Left cardiac atrium (tissue), 4 donors: ENCODE data around the gene NLRP1. TPM values are rescaled to one million over a fixed set of nuclear protein-coding genes. Genes with fewer than 3 reads are reported as not detected.

Source experiments
- ATAC-seq, 2 donors: fragments of 200-7000 bp; cut with Tn5 transposase; one replicate each; pipeline ENCODE4 v1.9.1; 2020; ENCODE audit warnings: mild to moderate bottlenecking in 2 of 2, moderate library complexity in 2 of 2
- DNase-seq: peaks from one replicate; pipeline ENCODE4 v3.0.0-alpha.2; 2020
- intact Hi-C, 2 donors: fragments of 100-400 bp; cut with DNase I; formaldehyde crosslinking; loops; one replicate each; pipeline versions ENCODE4 v1.14.1 to v1.15.1; 2022 to 2023
- total RNA-seq, 2 donors: library from RNA; stranded (reverse); fragmentation: NEBNext Ultra II Directional; extraction: Animal tissue kit (Norgen Biotek cat#: 25700); gene quantifications; one replicate each; pipeline ENCODE4 v1.2.1, GENCODE V29; 2021
- donor health status: DM: no; HTN: yes; CAD: no.
- donor health status: DM: no; HTN: yes; CAD: no; lungs with severe emphysema.
- donor health status: DM: yes; HTN: yes; CAD: no.
- donor health status: Dilated cardiomyopathy.

NLRP1 gene
- total RNA-seq, 2 donors from 2014 or later = 10.4 to 10.5 TPM

DNA sequence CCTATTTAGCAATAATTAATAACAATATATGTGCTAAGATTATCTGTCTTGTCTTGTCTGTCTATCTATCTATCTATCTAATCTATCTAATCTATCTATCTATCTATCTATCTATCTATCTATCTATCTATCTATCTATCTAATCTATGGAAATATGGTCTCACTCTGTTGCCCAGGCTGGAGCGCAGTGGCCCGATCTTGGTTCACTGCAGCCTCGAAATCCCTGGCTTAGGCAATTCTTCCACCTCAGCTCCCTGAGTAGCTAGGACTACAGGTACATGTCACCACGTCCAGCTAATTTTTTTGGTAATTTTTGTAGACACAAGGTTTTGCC lies 53.3 kb downstream of the NLRP1 start:
- intact Hi-C loops = no loop called here
- no peak for DNase-seq
- ATAC-seq = no peak

DNA sequence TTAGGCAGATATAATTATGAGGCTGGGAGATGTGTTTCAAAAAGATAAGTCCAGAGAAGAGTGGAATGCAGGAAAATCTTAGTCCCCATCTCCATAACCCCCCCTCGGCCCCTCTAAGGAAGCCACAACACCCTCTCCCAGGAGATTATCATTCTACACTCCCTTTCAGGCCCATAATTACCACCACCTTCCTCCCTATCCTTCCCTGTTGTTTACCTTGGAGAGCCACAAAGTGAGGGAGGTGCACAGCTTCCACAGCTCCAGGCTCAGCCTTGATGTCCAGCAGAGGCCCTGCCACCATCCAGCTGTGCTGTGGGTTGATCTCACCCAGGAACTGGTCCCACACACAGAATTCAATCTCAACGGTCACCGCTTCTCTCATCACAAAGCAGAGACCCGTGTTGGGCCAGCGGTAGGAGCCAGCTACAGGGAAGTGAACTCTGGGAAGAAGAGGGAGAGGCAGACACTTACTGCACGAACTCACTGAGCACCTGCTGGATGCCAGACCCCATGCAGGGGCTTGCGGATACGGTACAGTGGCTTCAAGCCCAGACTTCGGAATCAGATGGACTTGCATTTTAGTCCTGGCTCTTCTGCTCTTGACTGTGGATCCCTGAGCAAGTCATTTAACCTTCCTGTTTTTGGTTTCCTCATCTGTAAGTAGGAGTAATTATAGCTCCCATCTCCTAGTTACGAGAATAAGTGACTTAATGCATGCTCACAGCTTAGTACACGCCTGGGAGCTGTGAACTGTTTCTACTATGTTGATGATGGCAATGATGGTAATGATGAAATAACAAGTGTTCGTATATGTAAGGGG lies 53.8 kb downstream of the NLRP1 start:
- ATAC-seq (no peak), DNase-seq (no peak)
- intact Hi-C loops = no loop called here

DNA sequence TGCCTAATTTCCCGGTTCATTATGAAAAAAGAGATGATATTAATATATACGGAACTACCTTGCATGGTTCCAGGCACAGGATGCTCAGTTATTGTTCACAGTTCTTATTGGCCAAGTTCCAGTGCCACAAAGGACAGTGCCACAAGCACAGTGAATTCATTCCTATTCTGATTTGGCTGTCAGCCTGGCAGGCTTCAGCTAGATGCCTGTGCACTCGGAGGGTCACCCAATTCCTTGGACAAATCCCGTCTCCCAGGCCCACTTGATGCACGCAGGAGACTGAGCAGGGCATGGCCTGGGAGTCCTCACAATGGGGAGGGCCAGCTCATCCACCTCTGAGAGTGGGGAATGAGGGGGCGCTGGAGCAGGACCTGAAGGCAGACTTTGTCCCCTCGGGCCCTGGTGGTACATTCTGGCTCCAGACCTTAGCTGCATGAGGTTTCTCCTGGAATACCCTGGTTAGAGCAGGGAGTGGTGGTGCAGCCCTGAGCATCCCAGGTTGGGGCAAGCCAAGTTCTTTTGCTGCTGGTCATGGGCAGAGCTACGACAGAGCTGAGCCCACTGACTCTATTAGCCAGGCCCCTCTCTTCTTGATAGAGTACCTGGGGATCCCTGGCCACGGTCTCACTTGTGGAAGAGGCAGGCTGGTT lies 56.6 kb downstream of the NLRP1 start:
- no peak for ATAC-seq
- DNase-seq = no peak
- intact Hi-C loops = no loop called here

DNA sequence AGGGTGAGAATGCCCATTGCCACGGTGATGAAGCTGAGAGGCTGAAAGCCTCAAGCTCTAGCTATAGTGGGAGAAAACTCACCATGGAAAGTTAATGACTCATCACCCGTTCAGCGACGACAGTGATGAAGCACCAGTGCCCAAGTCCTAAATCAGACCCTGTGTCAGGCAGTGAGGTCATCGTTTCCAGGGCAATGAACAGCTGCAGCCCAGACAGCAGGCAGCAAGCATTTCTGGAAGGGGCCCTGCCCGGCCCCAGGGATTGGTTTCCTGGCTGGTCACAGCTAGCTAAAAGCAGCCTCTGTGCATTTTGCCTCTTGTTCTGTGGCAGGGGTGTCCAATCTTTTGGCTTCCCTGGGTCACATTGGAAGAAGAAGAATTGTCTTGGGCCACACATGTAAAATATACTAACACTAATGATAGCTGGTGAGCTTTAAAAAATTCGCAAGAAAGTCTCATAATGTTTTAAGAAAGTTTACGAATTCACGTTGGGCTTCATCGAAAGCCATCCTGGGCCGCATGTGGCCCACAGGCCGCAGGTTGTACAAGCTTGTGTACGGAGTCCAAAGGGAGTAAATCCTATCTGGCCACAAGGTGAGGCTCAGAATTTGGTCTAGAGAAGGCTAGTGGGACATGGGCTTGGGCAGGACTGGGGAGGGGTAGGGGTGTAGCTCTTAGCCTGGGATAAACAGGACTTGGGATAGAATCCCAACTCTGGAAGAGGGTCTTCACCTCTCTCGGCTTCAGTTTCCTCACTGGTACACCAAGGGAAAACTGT lies 57.3 kb downstream of the NLRP1 start:
- intact Hi-C loops = no loop called here
- ATAC-seq (peak; percentile 88 to 97), DNase-seq (peak; percentile 78)

GRCh38 chr17:5523249-5523648 lies 61.1 kb downstream of the NLRP1 start:
- intact Hi-C loops = no loop called here
- ATAC-seq (no peak), DNase-seq (no peak)

DNA sequence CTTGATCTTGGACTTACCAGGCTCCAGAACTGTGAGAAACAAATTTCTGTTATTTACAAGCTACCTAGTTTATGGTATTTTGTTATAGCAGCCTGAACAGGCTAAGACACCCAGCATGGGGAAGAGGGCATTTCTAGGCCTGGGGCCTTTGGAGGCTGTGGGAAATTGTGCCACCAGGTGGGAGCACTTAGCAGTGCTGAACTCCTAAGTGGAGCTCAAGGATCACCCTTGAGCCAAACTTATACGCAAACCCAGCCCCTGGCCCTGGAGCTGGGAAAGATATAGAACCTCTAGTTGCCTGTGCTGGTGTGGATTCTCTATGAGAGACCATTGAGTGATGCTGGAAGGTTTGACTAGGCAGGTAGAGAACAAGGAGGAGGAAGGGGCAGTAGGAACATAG lies 61.8 kb downstream of the NLRP1 start:
- no peak for DNase-seq
- ATAC-seq = no peak
- intact Hi-C loops = no loop called here

GRCh38 chr17:5516060-5516792 lies 68.1 kb downstream of the NLRP1 start:
- DNase-seq = no peak
- intact Hi-C loops = no loop called here
- ATAC-seq = peak; percentile 27 to 97

DNA sequence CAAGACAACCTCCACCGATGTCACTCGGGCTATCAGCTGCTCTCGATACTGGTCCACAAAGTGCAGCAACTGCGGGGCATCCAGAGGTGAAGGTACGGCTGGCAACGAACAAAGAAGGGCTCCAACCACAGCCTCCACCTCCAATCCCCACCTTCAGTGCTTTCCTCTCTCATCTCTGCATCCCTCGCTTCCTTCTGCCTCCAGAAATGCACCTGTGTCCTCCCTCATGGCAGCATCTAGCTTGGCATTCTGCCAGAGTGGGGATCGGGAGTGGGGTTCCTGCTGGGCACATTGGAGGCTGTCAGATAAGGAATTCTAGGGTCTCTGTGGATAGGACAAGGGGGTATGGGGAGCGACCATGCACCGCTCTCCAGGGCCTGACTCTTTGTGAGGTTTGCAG lies 69.3 kb downstream of the NLRP1 start:
- ATAC-seq = no peak
- intact Hi-C loops = no loop called here
- DNase-seq = no peak

DNA sequence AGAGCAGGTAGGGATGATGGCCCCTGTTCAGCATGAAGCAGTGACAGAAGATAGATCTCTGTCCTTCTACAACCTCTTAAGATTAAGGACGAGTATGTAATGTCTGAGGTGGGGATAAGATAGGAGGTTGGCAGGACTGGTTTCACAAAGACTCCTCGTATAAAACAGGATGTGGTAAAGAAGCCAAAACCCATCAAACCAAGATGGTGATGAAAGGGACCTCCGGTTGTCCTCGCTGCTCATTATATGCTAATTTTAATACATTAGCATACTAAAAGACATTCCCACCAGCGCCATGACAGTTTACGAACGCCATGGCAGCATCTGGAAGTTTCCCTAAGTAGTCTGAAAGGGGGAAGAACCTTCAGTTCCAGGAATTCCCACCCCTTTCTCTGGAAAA lies 70.7 kb downstream of the NLRP1 start:
- intact Hi-C loops = no loop called here
- DNase-seq = no peak
- ATAC-seq = no peak

GRCh38 chr17:5511401-5512225 lies 72.7 kb downstream of the NLRP1 start:
- intact Hi-C loops = no loop called here
- DNase-seq (no peak), ATAC-seq (peak in 1 of 2 donors; percentile 30)

GRCh38 chr17:5510771-5511170 lies 73.5 kb downstream of the NLRP1 start:
- ATAC-seq = no peak
- DNase-seq = no peak
- intact Hi-C loops = no loop called here

- intact Hi-C loops = no loop called here
- ATAC-seq (no peak), DNase-seq (no peak)
Observed at GRCh38 chr17:5509482-5509881, 74.8 kb downstream of the NLRP1 start.

- intact Hi-C loops = no loop called here
- ATAC-seq (no peak), DNase-seq (no peak)
Observed at GRCh38 chr17:5508810-5509209, 75.5 kb downstream of the NLRP1 start.

GRCh38 chr17:5506307-5506706 lies 78.0 kb downstream of the NLRP1 start:
- no peak for DNase-seq
- no peak for ATAC-seq
- intact Hi-C loops = no loop called here

DNA sequence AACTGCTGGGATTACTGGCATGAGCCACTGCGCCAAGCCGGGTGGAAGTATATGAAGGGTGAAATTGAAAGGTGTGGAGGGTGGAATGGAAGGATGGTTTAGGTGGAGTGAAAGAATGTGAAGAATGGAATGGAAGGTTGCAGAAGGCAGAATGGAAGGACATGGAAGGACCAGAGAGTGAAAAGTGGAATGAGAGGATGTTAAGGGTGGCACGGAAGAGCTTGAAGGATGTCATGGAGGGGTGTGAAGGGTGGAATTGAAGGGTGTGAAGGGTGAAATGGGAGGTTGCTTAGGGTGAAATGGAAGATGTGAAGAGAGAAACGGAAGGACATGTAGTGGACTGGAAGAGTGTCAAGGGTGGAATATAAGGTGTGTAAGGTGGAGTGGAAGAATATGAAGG lies 81.8 kb downstream of the NLRP1 start:
- intact Hi-C loops = no loop called here
- ATAC-seq = no peak
- DNase-seq = no peak

DNA sequence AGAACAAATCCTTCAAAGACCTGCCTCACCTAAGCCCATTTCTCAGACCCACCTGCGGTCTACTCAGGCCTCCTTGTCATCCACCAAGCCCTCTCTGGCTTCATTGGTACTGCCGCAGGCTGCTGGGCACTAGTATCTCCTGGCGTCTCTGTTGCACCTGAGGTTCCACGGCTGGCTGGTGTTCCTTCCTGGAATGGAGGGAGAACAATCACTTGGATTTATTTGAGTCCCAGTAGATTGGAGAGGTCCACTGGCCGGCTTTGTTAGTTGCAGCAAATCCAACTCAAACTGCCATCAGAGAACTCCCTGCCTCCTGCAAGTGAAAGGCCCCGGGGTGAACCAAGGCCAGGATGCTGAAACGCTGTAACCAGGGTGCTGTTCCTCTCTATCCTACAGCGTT lies 82.6 kb downstream of the NLRP1 start:
- no peak for DNase-seq
- intact Hi-C loops = no loop called here
- ATAC-seq = no peak

DNA sequence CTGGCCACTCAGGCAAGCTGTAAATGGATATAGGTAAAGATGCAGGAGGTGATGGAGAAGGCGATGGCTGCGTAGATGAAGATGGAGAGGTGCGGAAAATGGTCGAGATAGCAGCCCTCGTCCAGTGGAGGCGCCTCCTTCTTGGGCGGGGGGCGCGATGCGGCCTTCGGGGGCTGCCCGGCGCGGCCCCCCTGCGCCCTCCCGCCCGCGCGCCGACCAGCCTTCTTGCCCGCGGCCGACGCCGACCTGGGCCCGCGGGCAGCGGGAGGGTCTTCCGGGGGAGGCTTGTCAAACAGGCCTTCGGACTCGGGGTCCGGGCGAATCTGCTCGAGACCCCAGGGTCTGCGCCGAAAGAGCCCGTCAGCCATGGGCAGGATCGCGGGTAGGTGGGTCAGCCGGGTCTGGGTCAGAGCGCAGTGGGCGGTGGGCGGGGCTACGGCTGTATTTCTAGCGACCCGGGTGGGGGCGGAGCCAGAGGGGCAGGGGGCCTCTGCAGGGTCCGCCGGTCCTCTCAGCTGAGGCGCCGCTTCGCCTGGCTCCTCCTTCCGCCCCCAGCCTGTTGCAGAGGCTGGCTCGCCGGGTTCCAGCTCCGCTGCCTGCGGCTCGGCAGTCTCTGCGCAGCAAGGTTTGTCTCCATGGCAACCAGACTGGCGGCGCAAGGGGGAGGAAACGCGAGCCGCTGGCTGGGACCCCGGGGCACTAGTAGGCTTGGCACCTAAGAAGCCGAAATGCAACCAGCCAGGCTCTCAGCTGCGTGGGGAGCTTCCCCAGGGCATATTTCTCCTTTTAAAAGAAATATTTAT lies 83.5 kb downstream of the NLRP1 start:
- DNase-seq = peak; percentile 83
- peak; percentile 90 to 97 for ATAC-seq
- intact Hi-C loops = no loop called here

GRCh38 chr17:5500247-5500588 lies 84.1 kb downstream of the NLRP1 start:
- intact Hi-C loops = no loop called here
- no peak for DNase-seq
- ATAC-seq = no peak
